ENCODE measurements around the gene KIF26B.

Gene KIF26B

DNA sequence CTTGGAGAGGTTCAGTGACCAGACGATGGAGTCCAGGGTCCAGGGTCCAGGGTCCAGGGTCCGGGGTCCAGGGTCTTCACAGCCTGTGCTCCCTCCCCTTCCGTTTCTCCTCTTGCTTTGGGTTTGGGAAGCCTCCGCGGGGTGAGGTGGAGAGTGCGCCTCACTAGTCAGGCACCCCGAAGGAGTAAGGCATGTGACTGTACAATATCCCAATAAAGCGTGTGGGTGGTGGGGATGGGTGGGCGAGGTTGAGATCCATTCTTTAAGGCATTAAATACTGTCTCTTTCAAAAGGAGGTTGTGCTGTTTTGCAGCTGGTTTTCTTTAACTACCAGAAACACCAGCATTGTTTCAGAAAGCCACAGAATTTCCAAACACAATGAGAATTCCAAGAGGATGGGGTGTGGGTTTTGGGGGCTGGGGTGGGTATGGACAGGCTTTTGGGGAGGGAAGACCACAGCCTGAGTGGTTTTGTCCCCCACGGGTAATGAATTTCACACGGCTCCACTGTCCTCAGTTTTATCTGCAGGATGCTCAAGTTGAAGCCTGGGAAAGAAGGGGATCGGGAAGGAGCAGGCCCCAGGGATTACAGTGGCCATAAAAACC, 65.7 kb downstream of the KIF26B start:
- no peak overlapping the region for H3K9ac ChIP-seq (ENCODE audit: low read length)
- no peaks in the 10 kb centered on the region for H3K27me3 ChIP-seq (ENCODE audit: control insufficient read depth, insufficient read depth, low read length)
- peaks cover 5% of the 10 kb centered on the region for H3K4me1 ChIP-seq (ENCODE audit: control insufficient read depth, insufficient read depth, low read length)
- no peak overlapping the region for H3K4me3 ChIP-seq (ENCODE audit: low read length)
- no peaks in the 10 kb centered on the region for H3K36me3 ChIP-seq (ENCODE audit: control insufficient read depth, insufficient read depth, low read length)
- no peak overlapping the region for H3K27ac ChIP-seq (ENCODE audit: low read depth, low read length)

- Histone ChIP-seq H3K4me1 (ENCODE audit: control insufficient read depth, insufficient read depth, low read length) (no peaks in the 10 kb centered on the region), H3K36me3 (ENCODE audit: control insufficient read depth, insufficient read depth, low read length) (no peaks in the 10 kb centered on the region), H3K9ac (ENCODE audit: low read length) (no peak overlapping the region), H3K27ac (ENCODE audit: low read depth, low read length) (no peak overlapping the region), H3K4me3 (ENCODE audit: low read length) (no peak overlapping the region), H3K27me3 (ENCODE audit: control insufficient read depth, insufficient read depth, low read length) (no peaks in the 10 kb centered on the region)
Measured at GRCh38 chr1:245221805-245222204, 67.0 kb downstream of the KIF26B start.

DNA sequence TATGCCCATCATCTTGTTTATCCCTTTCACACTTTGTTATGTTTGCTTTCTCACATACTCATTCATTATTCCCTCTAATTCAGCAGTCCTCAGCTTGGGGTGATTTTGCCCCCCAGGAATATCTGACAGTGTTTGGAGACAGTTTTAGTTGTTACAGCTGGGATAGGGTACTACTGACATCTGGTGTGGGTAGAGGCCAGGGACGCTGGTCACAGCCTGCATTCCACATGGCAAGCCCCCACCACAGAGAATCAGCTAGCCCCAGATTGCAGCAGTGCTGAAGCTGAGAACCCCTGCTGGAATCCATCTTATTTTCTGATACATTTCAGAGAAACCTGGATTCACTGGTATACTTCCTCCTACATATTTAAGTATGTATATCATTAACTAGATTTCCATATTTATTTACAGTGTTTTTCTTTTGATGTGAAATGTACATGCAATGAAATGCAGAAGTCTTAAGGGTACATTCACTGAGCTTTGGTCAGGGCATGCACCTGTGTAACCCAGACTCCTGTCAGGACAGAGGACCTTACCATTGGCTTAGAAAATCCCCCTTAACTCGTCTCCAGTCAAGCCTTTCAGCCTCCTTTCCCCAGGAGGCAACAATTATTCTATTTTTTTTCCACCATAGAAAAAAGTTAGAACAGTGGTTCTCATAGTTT, 68.3 kb downstream of the KIF26B start:
- no peak overlapping the region for H3K9ac ChIP-seq (ENCODE audit: low read length)

GRCh38 chr1:245225322-245226202, 70.8 kb downstream of the KIF26B start:
- Histone ChIP-seq H3K27me3 (ENCODE audit: control insufficient read depth, insufficient read depth, low read length) (no peaks in the 10 kb centered on the region), H3K4me1 (ENCODE audit: control insufficient read depth, insufficient read depth, low read length) (no peaks in the 10 kb centered on the region), H3K36me3 (ENCODE audit: control insufficient read depth, insufficient read depth, low read length) (no peaks in the 10 kb centered on the region), H3K27ac (ENCODE audit: low read depth, low read length) (no peak overlapping the region), H3K4me3 (ENCODE audit: low read length) (no peak overlapping the region), H3K9ac (ENCODE audit: low read length) (no peak overlapping the region)

More for the DNA sequence above, 68.3 kb downstream of the KIF26B start:
- Histone ChIP-seq H3K27me3 (ENCODE audit: control insufficient read depth, insufficient read depth, low read length) (no peaks in the 10 kb centered on the region), H3K4me3 (ENCODE audit: low read length) (no peak overlapping the region), H3K36me3 (ENCODE audit: control insufficient read depth, insufficient read depth, low read length) (no peaks in the 10 kb centered on the region), H3K4me1 (ENCODE audit: control insufficient read depth, insufficient read depth, low read length) (no peaks in the 10 kb centered on the region), H3K27ac (ENCODE audit: low read depth, low read length) (no peak overlapping the region)

- Histone ChIP-seq H3K9ac (ENCODE audit: low read length) (no peak overlapping the region), H3K36me3 (ENCODE audit: control insufficient read depth, insufficient read depth, low read length) (no peaks in the 10 kb centered on the region), H3K27ac (ENCODE audit: low read depth, low read length) (no peak overlapping the region), H3K4me3 (ENCODE audit: low read length) (no peak overlapping the region), H3K4me1 (ENCODE audit: control insufficient read depth, insufficient read depth, low read length) (no peaks in the 10 kb centered on the region), H3K27me3 (ENCODE audit: control insufficient read depth, insufficient read depth, low read length) (no peaks in the 10 kb centered on the region)
Measured at GRCh38 chr1:245226203-245226499, 71.4 kb downstream of the KIF26B start.

DNA sequence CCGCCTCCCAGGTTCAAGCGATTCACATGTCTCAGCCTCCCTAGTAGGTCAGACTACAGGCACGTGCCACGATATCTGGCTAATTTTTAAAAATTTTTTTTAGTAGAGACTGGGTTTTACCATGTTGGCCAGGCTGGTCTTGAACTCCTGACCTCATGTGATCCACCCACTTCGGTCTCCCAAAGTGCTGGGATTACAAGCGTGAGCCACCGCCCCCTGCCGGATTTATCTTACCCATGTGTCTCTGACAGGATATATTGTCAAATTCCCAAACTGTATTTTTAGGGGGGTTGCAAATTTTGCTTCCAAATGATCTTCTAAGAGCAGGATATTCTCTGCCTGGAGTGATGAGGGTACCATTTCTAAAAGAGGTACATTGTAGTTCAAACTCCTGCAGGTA, 74.3 kb downstream of the KIF26B start:
- Histone ChIP-seq H3K27ac (ENCODE audit: low read depth, low read length) (no peak overlapping the region), H3K36me3 (ENCODE audit: control insufficient read depth, insufficient read depth, low read length) (no peaks in the 10 kb centered on the region), H3K4me1 (ENCODE audit: control insufficient read depth, insufficient read depth, low read length) (no peaks in the 10 kb centered on the region), H3K4me3 (ENCODE audit: low read length) (no peak overlapping the region), H3K9ac (ENCODE audit: low read length) (no peak overlapping the region), H3K27me3 (ENCODE audit: control insufficient read depth, insufficient read depth, low read length) (no peaks in the 10 kb centered on the region)

GRCh38 chr1:245232931-245233330, 78.1 kb downstream of the KIF26B start:
- Histone ChIP-seq H3K36me3 (ENCODE audit: control insufficient read depth, insufficient read depth, low read length) (no peaks in the 10 kb centered on the region), H3K4me1 (ENCODE audit: control insufficient read depth, insufficient read depth, low read length) (no peaks in the 10 kb centered on the region), H3K27me3 (ENCODE audit: control insufficient read depth, insufficient read depth, low read length) (no peaks in the 10 kb centered on the region), H3K4me3 (ENCODE audit: low read length) (no peak overlapping the region), H3K9ac (ENCODE audit: low read length) (no peak overlapping the region), H3K27ac (ENCODE audit: low read depth, low read length) (no peak overlapping the region)

- H3K36me3 ChIP-seq (ENCODE audit: control insufficient read depth, insufficient read depth, low read length) = no peaks in the 10 kb centered on the region
- H3K9ac ChIP-seq (ENCODE audit: low read length) = no peak overlapping the region
- no peak overlapping the region for H3K4me3 ChIP-seq (ENCODE audit: low read length)
- H3K27ac ChIP-seq (ENCODE audit: low read depth, low read length) = no peak overlapping the region
- H3K4me1 ChIP-seq (ENCODE audit: control insufficient read depth, insufficient read depth, low read length) = no peaks in the 10 kb centered on the region
- no peaks in the 10 kb centered on the region for H3K27me3 ChIP-seq (ENCODE audit: control insufficient read depth, insufficient read depth, low read length)
Measured at GRCh38 chr1:245234217-245235081, 79.7 kb downstream of the KIF26B start.

DNA sequence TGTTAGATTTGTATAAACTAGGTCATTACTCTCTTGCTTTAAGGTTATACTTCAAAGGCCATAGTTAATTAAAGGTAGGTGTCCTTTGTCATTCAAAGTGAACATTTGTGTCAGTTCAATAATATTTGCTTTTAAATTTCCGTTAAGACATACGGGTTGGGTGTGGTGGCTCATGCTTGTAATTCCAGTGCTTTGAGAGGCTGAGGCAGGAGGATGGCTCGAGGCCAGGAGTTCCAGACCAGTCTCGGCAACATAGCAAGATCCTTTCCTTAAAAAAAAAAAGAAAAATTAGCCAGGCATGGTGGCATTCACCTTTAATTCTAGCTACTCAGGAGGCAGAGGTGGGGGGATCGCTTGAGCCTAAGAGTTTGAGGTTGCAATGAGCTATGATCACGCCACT, 80.4 kb downstream of the KIF26B start:
- Histone ChIP-seq H3K36me3 (ENCODE audit: control insufficient read depth, insufficient read depth, low read length) (no peaks in the 10 kb centered on the region), H3K27me3 (ENCODE audit: control insufficient read depth, insufficient read depth, low read length) (no peaks in the 10 kb centered on the region), H3K4me1 (ENCODE audit: control insufficient read depth, insufficient read depth, low read length) (no peaks in the 10 kb centered on the region), H3K4me3 (ENCODE audit: low read length) (no peak overlapping the region), H3K9ac (ENCODE audit: low read length) (no peak overlapping the region), H3K27ac (ENCODE audit: low read depth, low read length) (no peak overlapping the region)

GRCh38 chr1:245240648-245241165, 85.9 kb downstream of the KIF26B start:
- Histone ChIP-seq H3K27ac (ENCODE audit: low read depth, low read length) (no peak overlapping the region), H3K36me3 (ENCODE audit: control insufficient read depth, insufficient read depth, low read length) (no peaks in the 10 kb centered on the region), H3K4me1 (ENCODE audit: control insufficient read depth, insufficient read depth, low read length) (no peaks in the 10 kb centered on the region), H3K9ac (ENCODE audit: low read length) (no peak overlapping the region), H3K27me3 (ENCODE audit: control insufficient read depth, insufficient read depth, low read length) (no peaks in the 10 kb centered on the region), H3K4me3 (ENCODE audit: low read length) (no peak overlapping the region)

DNA sequence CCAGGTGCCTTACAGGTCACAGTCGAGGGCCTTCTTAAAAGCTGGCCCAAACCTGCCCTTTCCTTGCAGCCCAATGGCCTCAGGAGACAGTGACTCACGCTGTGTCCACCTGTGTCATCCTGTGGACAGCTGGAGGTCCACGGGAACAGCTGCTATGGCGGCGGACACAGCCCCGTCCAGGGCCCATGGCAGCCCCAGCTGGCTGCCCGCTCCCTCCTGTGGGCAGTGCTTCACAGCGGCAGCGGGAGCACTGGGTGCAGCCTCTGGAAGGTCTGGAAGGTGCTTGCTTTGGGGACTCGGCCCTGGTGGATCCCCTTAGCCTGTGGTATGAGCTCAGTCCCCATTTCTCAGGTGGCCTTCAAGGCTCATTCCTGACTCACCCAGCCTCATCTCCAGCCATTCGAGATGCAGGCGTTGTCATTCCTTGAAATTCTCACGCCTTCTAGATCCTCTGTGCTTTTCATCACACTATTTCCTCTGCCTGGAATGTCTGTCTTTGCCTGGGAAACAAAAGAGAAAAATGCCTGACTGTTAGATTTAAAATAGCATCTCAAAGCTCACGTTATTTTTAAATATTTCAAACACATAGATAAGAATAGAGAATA, 86.8 kb downstream of the KIF26B start:
- H3K27me3 ChIP-seq (ENCODE audit: control insufficient read depth, insufficient read depth, low read length) = no peaks in the 10 kb centered on the region
- no peak overlapping the region for H3K27ac ChIP-seq (ENCODE audit: low read depth, low read length)
- no peak overlapping the region for H3K4me3 ChIP-seq (ENCODE audit: low read length)
- no peak overlapping the region for H3K9ac ChIP-seq (ENCODE audit: low read length)
- H3K36me3 ChIP-seq (ENCODE audit: control insufficient read depth, insufficient read depth, low read length) = no peaks in the 10 kb centered on the region
- no peaks in the 10 kb centered on the region for H3K4me1 ChIP-seq (ENCODE audit: control insufficient read depth, insufficient read depth, low read length)
